HEK293 (cell line): ENCODE measurements around the gene LRRC32.

Experiments
- CTCF ChIA-PET: fragments of 350-600 bp; formaldehyde crosslinking; extraction: SDS; loops from one replicate; lab custom pipeline; 2021; ENCODE audit warnings: antibody characterized with exemption; lab: Yijun Ruan, JAX
- POLR2A ChIA-PET: fragments of 300-600 bp; formaldehyde crosslinking; extraction: SDS; loops from one replicate; lab custom pipeline; 2020; ENCODE audit warnings: antibody characterized with exemption, inconsistent platforms; lab: Yijun Ruan, JAX
- H3K27ac ChIP-seq: fragments of 200-500 bp; sonication (Bioruptor generic); 2 replicates; pipeline ENCODE4 v1.5.1; 2014; ENCODE audit warnings: low read depth, low read length, control low read depth, inconsistent platforms; ENCODE audit errors: extremely low read depth
- H3K36me3 ChIP-seq, 2 experiments: fragments of 200-500 bp in 1 of 2; sonication (Bioruptor generic) in 1 of 2; 1 replicate in 1 of 2; 2 replicates in 1 of 2; pipeline ENCODE4 v1.5.1; 2014 to 2017; ENCODE audit warnings: inconsistent platforms in 2 of 2, low read length in 2 of 2; ENCODE audit not compliant: control insufficient read depth in 2 of 2, insufficient read depth in 1 of 2
- H3K4me1 ChIP-seq: fragments of 200-500 bp; sonication (Bioruptor generic); 2 replicates; pipeline ENCODE4 v1.5.1; 2014; ENCODE audit warnings: mild to moderate bottlenecking, low read length, inconsistent platforms; ENCODE audit not compliant: control insufficient read depth, insufficient read depth
- H3K4me3 ChIP-seq: 2 replicates; pipeline ENCODE4 v1.5.1; 2011; ENCODE audit warnings: low read depth, mild to moderate bottlenecking, control low read depth, low read length, moderate library complexity
- H3K9me3 ChIP-seq: fragments of 200-500 bp; sonication (Bioruptor generic); 2 replicates; pipeline ENCODE4 v1.5.1; 2014; ENCODE audit warnings: low read depth, low read length, inconsistent platforms; ENCODE audit not compliant: control insufficient read depth, insufficient read depth
- GLI4 ChIP-seq: fragments of 450-650 bp; formaldehyde crosslinking; IDR thresholded peaks from 2 replicates; pipeline ENCODE4 v1.5.1; 2016; ENCODE audit warnings: missing biosample characterization, missing genetic modification characterization
- HIC1 ChIP-seq: fragments of 450-650 bp; formaldehyde crosslinking; IDR thresholded peaks from 2 replicates; pipeline ENCODE4 v1.5.1; 2016; ENCODE audit warnings: missing biosample characterization, missing genetic modification characterization
- MZF1 ChIP-seq: fragments of 450-650 bp; formaldehyde crosslinking; IDR thresholded peaks from 2 replicates; pipeline ENCODE4 v1.5.1; 2017; ENCODE audit warnings: missing biosample characterization, missing genetic modification characterization, borderline replicate concordance
- ZBTB11 ChIP-seq: fragments of 450-650 bp; formaldehyde crosslinking; conservative IDR thresholded peaks from 2 replicates; pipeline ENCODE4 v1.5.1; 2016; ENCODE audit warnings: low read depth, missing biosample characterization, missing genetic modification characterization
- ZIC2 ChIP-seq: fragments of 450-650 bp; formaldehyde crosslinking; IDR thresholded peaks from 2 replicates; pipeline ENCODE4 v1.5.1; 2016; ENCODE audit warnings: missing biosample characterization, missing genetic modification characterization
- ZNF138 ChIP-seq: fragments of 450-650 bp; formaldehyde crosslinking; IDR thresholded peaks from 2 replicates; pipeline ENCODE4 v1.5.1; 2016; ENCODE audit warnings: missing biosample characterization, missing genetic modification characterization, borderline replicate concordance
- ZNF16 ChIP-seq: fragments of 450-650 bp; formaldehyde crosslinking; IDR thresholded peaks from 2 replicates; pipeline ENCODE4 v1.5.1; 2016; ENCODE audit warnings: low read depth, missing biosample characterization, missing genetic modification characterization
- ZNF184 ChIP-seq: fragments of 450-650 bp; IDR thresholded peaks from 2 replicates; pipeline ENCODE4 v1.5.1; 2018; ENCODE audit warnings: missing biosample characterization, mild to moderate bottlenecking, missing genetic modification characterization
- ZNF26 ChIP-seq: fragments of 450-650 bp; formaldehyde crosslinking; IDR thresholded peaks from 2 replicates; pipeline ENCODE4 v1.5.1; 2016; ENCODE audit warnings: missing biosample characterization, missing genetic modification characterization
- ZNF311 ChIP-seq: fragments of 450-650 bp; formaldehyde crosslinking; IDR thresholded peaks from 2 replicates; pipeline ENCODE4 v1.5.1; 2017; ENCODE audit warnings: missing biosample characterization, missing genetic modification characterization, borderline replicate concordance
- ZNF335 ChIP-seq: fragments of 450-650 bp; formaldehyde crosslinking; conservative IDR thresholded peaks from 2 replicates; pipeline ENCODE4 v1.5.1; 2016; ENCODE audit warnings: missing biosample characterization, missing genetic modification characterization
- ZNF362 ChIP-seq: fragments of 450-650 bp; formaldehyde crosslinking; IDR thresholded peaks from 2 replicates; pipeline ENCODE4 v1.5.1; 2016; ENCODE audit warnings: missing biosample characterization, missing genetic modification characterization
- ZNF473 ChIP-seq: fragments of 450-650 bp; formaldehyde crosslinking; IDR thresholded peaks from 2 replicates; pipeline ENCODE4 v1.5.1; 2017; ENCODE audit warnings: missing biosample characterization, missing genetic modification characterization
- ZNF513 ChIP-seq: fragments of 450-650 bp; IDR thresholded peaks from 2 replicates; pipeline ENCODE4 v1.5.1; 2018; ENCODE audit warnings: missing biosample characterization, missing genetic modification characterization
- ZNF629 ChIP-seq: fragments of 450-650 bp; formaldehyde crosslinking; IDR thresholded peaks from 2 replicates; pipeline ENCODE4 v1.5.1; 2017; ENCODE audit warnings: missing biosample characterization, missing genetic modification characterization
- ZNF707 ChIP-seq: fragments of 450-650 bp; formaldehyde crosslinking; IDR thresholded peaks from 2 replicates; pipeline ENCODE4 v1.5.1; 2016; ENCODE audit warnings: missing biosample characterization, missing genetic modification characterization
- ZSCAN23 ChIP-seq: fragments of 450-650 bp; formaldehyde crosslinking; IDR thresholded peaks from 2 replicates; pipeline ENCODE4 v1.5.1; 2016; ENCODE audit warnings: missing biosample characterization, missing genetic modification characterization
- ZSCAN30 ChIP-seq: fragments of 450-650 bp; IDR thresholded peaks from 2 replicates; pipeline ENCODE4 v1.5.1; 2018; ENCODE audit warnings: missing biosample characterization, mild to moderate bottlenecking, missing genetic modification characterization, moderate library complexity

Gene LRRC32

GRCh38 chr11:76708972-76709660 is 38.6 kb upstream of the LRRC32 start (continued):
- TF ChIP-seq ZSCAN23 (no peak), ZNF513 (no peak), ZSCAN30 (tag by site-specific recombination) (no peak)

- H3K9me3 ChIP-seq, result no peaks in the 10 kb centered on the region
- no peaks in the 10 kb centered on the region for H3K4me1 ChIP-seq
- TF ChIP-seq ZNF473 (tag by site-specific recombination), result no peak
- no peak for TF ChIP-seq ZNF16 (tag by site-specific recombination)
- no peak for TF ChIP-seq ZIC2 (tag by site-specific recombination)
- no peak for TF ChIP-seq MZF1
- no peak for TF ChIP-seq ZNF311 (tag by site-specific recombination)
- no peak for TF ChIP-seq HIC1 (tag by site-specific recombination)
- TF ChIP-seq ZBTB11, result no peak
- no peak for TF ChIP-seq GLI4
- TF ChIP-seq ZNF362, result no peak
- TF ChIP-seq ZNF184, result no peak
- TF ChIP-seq ZNF26 (tag by site-specific recombination), result no peak
- no peak for TF ChIP-seq ZNF335
- TF ChIP-seq ZNF629 (tag by site-specific recombination), result no peak
- no peak for TF ChIP-seq ZNF138 (tag by site-specific recombination)
- no peak for TF ChIP-seq ZNF707 (tag by site-specific recombination)
- ChIA-PET POLR2A (no interaction called here), CTCF (interaction anchor here (0.6 to 0.7 kb wide), 3 partner anchors 18 to 816 kb away, joined by 3 read pairs; no protein-coding TSS in a partner anchor)
- H3K27ac ChIP-seq, result no peak overlapping the region
- H3K4me3 ChIP-seq, result no peak overlapping the region
- H3K36me3 ChIP-seq, result no peaks in the 10 kb centered on the region
Measured at GRCh38 chr11:76707293-76707825, 36.8 kb upstream of the LRRC32 start.
